ENCODE results near the gene WDR72.

The WDR72 gene

DNA sequence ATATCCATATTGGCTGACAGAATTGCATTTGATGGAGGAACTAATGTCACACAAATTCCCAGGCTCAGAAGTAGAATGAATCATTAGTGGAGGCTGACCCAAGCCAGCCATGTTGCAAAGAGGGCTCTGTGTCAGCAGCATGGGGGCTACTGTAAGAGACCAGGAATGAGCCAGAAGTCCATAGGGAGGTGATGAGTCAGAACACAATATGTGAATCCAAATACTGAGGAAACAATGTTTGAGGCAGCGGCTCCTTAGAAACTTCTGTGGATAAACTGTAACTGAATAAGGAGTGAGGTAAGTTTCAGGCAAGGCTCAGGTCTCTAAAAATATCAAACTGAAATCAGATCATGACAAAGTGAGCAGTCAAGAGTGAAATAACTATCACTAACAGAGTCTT lies 170.7 kb downstream of the WDR72 start:
- no peak for DNase-seq (ENCODE audit: extremely low read depth, low read depth)
- TF ChIP-seq, protein P1, sequence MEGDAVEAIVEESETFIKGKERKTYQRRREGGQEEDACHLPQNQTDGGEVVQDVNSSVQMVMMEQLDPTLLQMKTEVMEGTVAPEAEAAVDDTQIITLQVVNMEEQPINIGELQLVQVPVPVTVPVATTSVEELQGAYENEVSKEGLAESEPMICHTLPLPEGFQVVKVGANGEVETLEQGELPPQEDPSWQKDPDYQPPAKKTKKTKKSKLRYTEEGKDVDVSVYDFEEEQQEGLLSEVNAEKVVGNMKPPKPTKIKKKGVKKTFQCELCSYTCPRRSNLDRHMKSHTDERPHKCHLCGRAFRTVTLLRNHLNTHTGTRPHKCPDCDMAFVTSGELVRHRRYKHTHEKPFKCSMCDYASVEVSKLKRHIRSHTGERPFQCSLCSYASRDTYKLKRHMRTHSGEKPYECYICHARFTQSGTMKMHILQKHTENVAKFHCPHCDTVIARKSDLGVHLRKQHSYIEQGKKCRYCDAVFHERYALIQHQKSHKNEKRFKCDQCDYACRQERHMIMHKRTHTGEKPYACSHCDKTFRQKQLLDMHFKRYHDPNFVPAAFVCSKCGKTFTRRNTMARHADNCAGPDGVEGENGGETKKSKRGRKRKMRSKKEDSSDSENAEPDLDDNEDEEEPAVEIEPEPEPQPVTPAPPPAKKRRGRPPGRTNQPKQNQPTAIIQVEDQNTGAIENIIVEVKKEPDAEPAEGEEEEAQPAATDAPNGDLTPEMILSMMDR (IDR thresholded peaks at IDR 0.05; ENCODE audit: low read depth, low read length): no peak

DNA sequence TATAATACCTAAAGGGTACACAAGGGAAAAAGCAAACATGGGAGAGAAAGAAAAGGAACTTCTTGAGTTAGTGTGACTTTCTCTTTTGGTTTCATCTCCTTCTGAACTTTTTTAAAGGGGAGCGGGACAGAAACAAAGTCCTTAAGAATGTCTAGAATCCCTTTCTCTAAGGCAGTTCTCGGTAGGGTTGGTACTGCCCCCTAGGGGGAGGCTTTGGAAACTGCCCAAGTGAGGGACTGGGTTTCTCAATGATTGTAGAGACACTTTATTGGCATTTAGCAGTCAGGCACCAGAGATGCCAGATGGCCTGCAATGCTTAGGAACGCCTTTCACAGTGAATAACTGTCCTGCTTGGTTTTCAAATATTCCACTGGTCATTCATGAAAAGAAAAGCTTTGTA lies 172.7 kb downstream of the WDR72 start:
- TF ChIP-seq, protein P1 (IDR thresholded peaks at IDR 0.05; ENCODE audit: low read depth, low read length): no peak
- DNase-seq (ENCODE audit: extremely low read depth, low read depth): no peak

DNA sequence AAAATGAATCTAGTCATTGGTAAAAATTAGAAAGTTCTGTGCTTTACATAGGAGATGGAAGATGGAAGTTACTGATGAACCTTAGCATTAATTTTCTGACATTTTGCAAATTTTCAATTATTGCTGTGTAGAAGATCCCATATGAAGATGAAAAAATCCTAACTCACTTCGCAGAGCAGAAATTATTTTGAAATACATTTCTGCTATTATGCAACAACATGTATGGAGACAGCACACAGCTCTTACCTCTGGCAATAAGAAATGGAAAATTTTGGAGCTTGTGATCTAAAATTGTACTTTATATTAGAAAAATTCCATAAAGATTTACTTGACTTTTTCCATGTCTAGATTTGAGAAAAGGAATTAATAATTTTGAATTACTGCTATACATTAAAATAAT lies 177.9 kb downstream of the WDR72 start:
- TF ChIP-seq, protein P1 (IDR thresholded peaks at IDR 0.05; ENCODE audit: low read depth, low read length): no peak
- no peak for DNase-seq (ENCODE audit: extremely low read depth, low read depth)

- DNase-seq (ENCODE audit: extremely low read depth, low read depth): no peak
- TF ChIP-seq, protein P1 (IDR thresholded peaks at IDR 0.05; ENCODE audit: low read depth, low read length): no peak
These were observed 179.1 kb downstream of the WDR72 start for GRCh38 chr15:53580366-53580765.

- TF ChIP-seq, protein P1 (IDR thresholded peaks at IDR 0.05; ENCODE audit: low read depth, low read length): no peak
- no peak for DNase-seq (ENCODE audit: extremely low read depth, low read depth)
These were observed 182.6 kb downstream of the WDR72 start for GRCh38 chr15:53576841-53577240.

DNA sequence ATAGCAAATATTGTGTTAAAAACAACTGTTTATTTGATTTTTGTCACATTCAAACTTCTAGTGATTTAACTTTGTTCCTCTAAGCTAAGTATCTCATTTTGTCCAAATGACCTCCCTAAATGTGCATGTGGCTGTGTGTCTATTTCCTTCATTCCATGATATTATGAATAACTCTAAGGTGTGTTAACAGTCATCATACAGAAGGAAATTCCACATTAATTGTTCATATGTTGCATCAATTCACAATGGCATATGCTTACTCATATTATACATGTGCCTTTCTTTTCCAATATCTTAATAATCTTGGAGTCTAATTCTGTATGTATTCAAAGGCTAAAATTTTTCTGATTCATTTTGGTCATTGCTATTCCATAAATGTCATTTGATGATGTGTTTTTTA lies 186.4 kb downstream of the WDR72 start:
- TF ChIP-seq, protein P1 (IDR thresholded peaks at IDR 0.05; ENCODE audit: low read depth, low read length): no peak
- DNase-seq (ENCODE audit: extremely low read depth, low read depth): no peak

GRCh38 chr15:53569751-53570480 lies 189.5 kb downstream of the WDR72 start:
- DNase-seq (ENCODE audit: extremely low read depth, low read depth): no peak
- TF ChIP-seq, protein P1 (IDR thresholded peaks at IDR 0.05; ENCODE audit: low read depth, low read length): no peak
